Mucosa of descending colon (tissue), 3 donors: ENCODE measurements around the gene THRA. TPM values are rescaled to one million over a fixed set of nuclear protein-coding genes. Genes with fewer than 3 reads are reported as not detected.
A peak's percentile ranks its signal among the peaks of the same experiment; 100 is the strongest.

ENCODE experiments used
- ATAC-seq: fragments of 200-7000 bp; cut with Tn5 transposase; one replicate; pipeline ENCODE4 v1.9.1; 2020; ENCODE audit warnings: mild to moderate bottlenecking, moderate library complexity
- DNase-seq, 3 donors: peaks; one replicate each; pipeline ENCODE4 v3.0.0-alpha.2; 2020
- H3K36me3 ChIP-seq: fragments of 200-600 bp; one replicate; pipeline ENCODE4 v1.8.0; 2021; ENCODE audit warnings: low read depth, mild to moderate bottlenecking
- H3K4me1 ChIP-seq: fragments of 200-600 bp; one replicate; pipeline ENCODE4 v1.8.0; 2021; ENCODE audit warnings: low read depth, mild to moderate bottlenecking
- H3K4me3 ChIP-seq: fragments of 200-600 bp; one replicate; pipeline ENCODE4 v1.8.0; 2021; ENCODE audit warnings: mild to moderate bottlenecking
- H3K9me3 ChIP-seq: fragments of 200-600 bp; one replicate; pipeline ENCODE4 v1.8.0; 2021; ENCODE audit warnings: mild to moderate bottlenecking
- CTCF ChIP-seq: fragments of 200-600 bp; IDR thresholded peaks from one replicate; pipeline ENCODE4 v1.8.0; 2022; ENCODE audit warnings: antibody characterized with exemption, mild to moderate bottlenecking
- intact Hi-C, 2 donors: fragments of 100-400 bp; cut with DNase I in 1 of 2; cut with micrococcal nuclease in 1 of 2; formaldehyde crosslinking; loops; one replicate each; pipeline versions ENCODE4 v1.11.0 to v1.11.1; 2022; cut with DNase I, micrococcal nuclease
- total RNA-seq, 3 donors: library from RNA; stranded (reverse); fragmentation: NEBNext Ultra II Directional in 2 of 3; extraction: Animal tissue kit (Norgen Biotek cat#: 25700) in 2 of 3; gene quantifications; one replicate each; pipeline versions ENCODE4 v1.2.1 to v1.2.4, GENCODE V29; 2021 to 2023
- donor health status: DM: no; HTN: no; CAD: no; lungs with moderate emphysema.
- donor health status: DM: no; HTN: no; CAD: no.
- donor health status: DM: no; HTN: yes; CAD: no.

The THRA gene
- total RNA-seq, 3 donors from 2014 or later = 56.8 to 114 (median 60.0) TPM

GRCh38 chr17:40076591-40076990 is 13.8 kb downstream of the THRA start:
- H3K4me1 ChIP-seq = peaks cover 50% of the 10 kb centered on the region

GRCh38 chr17:40079545-40079944 is 16.8 kb downstream of the THRA start:
- intact Hi-C loops = no loop called here
- ATAC-seq = no peak
- TF ChIP-seq CTCF = no peak
- Histone ChIP-seq H3K4me1 (peaks cover 22% of the 10 kb centered on the region), H3K9me3 (no peaks in the 10 kb centered on the region), H3K4me3 (no peak overlapping the region), H3K36me3 (no peaks in the 10 kb centered on the region)
- no peak for DNase-seq

More at GRCh38 chr17:40076591-40076990, 13.8 kb downstream of the THRA start:
- intact Hi-C loops = no loop called here
- ATAC-seq (no peak), DNase-seq (no peak)
- no peaks in the 10 kb centered on the region for H3K36me3 ChIP-seq
- H3K9me3 ChIP-seq = no peaks in the 10 kb centered on the region
- no peak overlapping the region for H3K4me3 ChIP-seq
- TF ChIP-seq CTCF = no peak

GRCh38 chr17:40084477-40084876 is 21.7 kb downstream of the THRA start:
- DNase-seq (no peak), ATAC-seq (no peak)
- Histone ChIP-seq H3K4me3 (no peak overlapping the region), H3K36me3 (peaks cover 11% of the 10 kb centered on the region), H3K9me3 (no peaks in the 10 kb centered on the region), H3K4me1 (no peaks in the 10 kb centered on the region)
- no peak for TF ChIP-seq CTCF
- intact Hi-C loops = no loop called here

- ATAC-seq (peak; percentile 64), DNase-seq (peak in 2 of 3 donors; percentile 67 to 72)
- no peak overlapping the region for H3K4me3 ChIP-seq
- H3K4me1 ChIP-seq = no peaks in the 10 kb centered on the region
- peaks cover 11% of the 10 kb centered on the region for H3K36me3 ChIP-seq
- H3K9me3 ChIP-seq = no peaks in the 10 kb centered on the region
- TF ChIP-seq CTCF = peak; percentile 62
- intact Hi-C loops = no loop called here
These were observed 23.6 kb downstream of the THRA start for GRCh38 chr17:40086150-40087044.

- DNase-seq = no peak
- Histone ChIP-seq H3K4me1 (no peaks in the 10 kb centered on the region), H3K36me3 (peaks cover 11% of the 10 kb centered on the region), H3K4me3 (no peak overlapping the region), H3K9me3 (no peaks in the 10 kb centered on the region)
- intact Hi-C loops = no loop called here
- peak; percentile 4 for ATAC-seq
- no peak for TF ChIP-seq CTCF
These were observed 24.5 kb downstream of the THRA start for GRCh38 chr17:40087049-40087794.
